PC-3 (cell line): Measurements from ENCODE around the gene TFB1M. TPM values are rescaled to one million over a fixed set of nuclear protein-coding genes. Genes with fewer than 3 reads are reported as not detected.
"Not testable (repeated sequence)": the region's sequence is repeated elsewhere in the genome, so short reads cannot be mapped to it uniquely, and the experiment has no call there.

Experiments
- ATAC-seq: fragments of 200-7000 bp; cut with Tn5 transposase; 2 replicates; pipeline ENCODE4 v1.9.1; 2020; ENCODE audit warnings: mild to moderate bottlenecking, moderate library complexity
- BruUV-seq: library from RNA; stranded (reverse); fragments of 400-500 nt; replicated peaks from 2 replicates; lab custom pipeline; 2021; lab: Mats Ljungman, UMichigan
- CTCF ChIA-PET: fragments of 300-600 bp; sonication (Branson Sonifier 250); formaldehyde crosslinking; loops from one replicate; lab custom pipeline; 2022; ENCODE audit warnings: antibody characterized with exemption; lab: Charles Lee
- POLR2A ChIA-PET: fragments of 300-600 bp; sonication (Branson Sonifier 250); formaldehyde crosslinking; loops from one replicate; lab custom pipeline; 2022; ENCODE audit warnings: antibody characterized with exemption; ENCODE audit not compliant: unreplicated experiment; lab: Charles Lee
- DNase-seq: peaks from one replicate; pipeline ENCODE4 v3.0.0-alpha.2; 2015
- H2AFZ ChIP-seq: fragments of 300-600 bp; sonication (generic); 2 replicates; pipeline ENCODE4 v1.6.0; 2016; ENCODE audit warnings: antibody characterized with exemption, low read length
- H3F3A ChIP-seq: fragments of 300-600 bp; sonication (generic); one replicate; pipeline ENCODE4 v1.6.0; 2017; ENCODE audit warnings: antibody characterized with exemption, low read length, control low read depth, mild to moderate bottlenecking; ENCODE audit not compliant: unreplicated experiment
- H3K27ac ChIP-seq: fragments of 300-600 bp; sonication (generic); 2 replicates; pipeline ENCODE4 v1.5.1; 2016; ENCODE audit warnings: mild to moderate bottlenecking, low read length
- H3K27me3 ChIP-seq: fragments of 300-600 bp; sonication (generic); 2 replicates; pipeline ENCODE4 v1.6.1; 2016; ENCODE audit warnings: low read length, mixed read lengths
- H3K36me3 ChIP-seq: fragments of 300-600 bp; sonication (generic); 2 replicates; pipeline ENCODE4 v1.6.1; 2016; ENCODE audit warnings: low read depth, mixed run types, low read length, mixed read lengths
- H3K4me1 ChIP-seq: fragments of 300-600 bp; sonication (generic); 2 replicates; pipeline ENCODE4 v1.5.1; 2016; ENCODE audit warnings: low read length; ENCODE audit not compliant: insufficient read depth
- H3K4me2 ChIP-seq: fragments of 300-600 bp; sonication (generic); 2 replicates; pipeline ENCODE4 v1.6.0; 2016; ENCODE audit warnings: low read length
- H3K4me3 ChIP-seq: fragments of 300-600 bp; sonication (generic); 2 replicates; pipeline ENCODE4 v1.5.1; 2016; ENCODE audit warnings: mild to moderate bottlenecking, low read length, mixed read lengths
- H3K79me2 ChIP-seq: fragments of 300-600 bp; sonication (generic); 2 replicates; pipeline ENCODE4 v1.6.1; 2017; ENCODE audit warnings: low read length, mixed read lengths
- H3K9ac ChIP-seq: fragments of 300-600 bp; sonication (generic); 2 replicates; pipeline ENCODE4 v1.6.0; 2016; ENCODE audit warnings: mild to moderate bottlenecking, low read length
- H3K9me2 ChIP-seq: fragments of 300-600 bp; sonication (generic); replicated peaks from 2 replicates; pipeline ENCODE4 v1.6.1; 2016; ENCODE audit warnings: mixed run types, low read length, mixed read lengths
- H3K9me3 ChIP-seq: fragments of 300-600 bp; sonication (generic); 2 replicates; pipeline ENCODE4 v1.6.1; 2016; ENCODE audit warnings: low read length, mixed read lengths
- H4K20me1 ChIP-seq: fragments of 300-600 bp; sonication (generic); 2 replicates; pipeline ENCODE4 v1.6.1; 2016; ENCODE audit warnings: low read length, mixed read lengths
- CTCF ChIP-seq: fragments of 300-600 bp; sonication (generic); conservative IDR thresholded peaks from 2 replicates; pipeline ENCODE4 v1.5.1; 2017; ENCODE audit warnings: antibody characterized with exemption, low read depth, mild to moderate bottlenecking, low read length
- EZH2 ChIP-seq: fragments of 300-600 bp; sonication (generic); IDR thresholded peaks from one replicate; pipeline ENCODE4 v1.6.1; 2017; ENCODE audit warnings: antibody characterized with exemption, mild to moderate bottlenecking, low read length; ENCODE audit not compliant: unreplicated experiment
- EZH2phosphoT487 ChIP-seq: fragments of 300-600 bp; sonication (generic); IDR thresholded peaks from 2 replicates; pipeline ENCODE4 v1.6.1; 2018; ENCODE audit warnings: mild to moderate bottlenecking, antibody characterized with exemption, low read length, borderline replicate concordance
- intact Hi-C: fragments of 100-400 bp; cut with micrococcal nuclease; formaldehyde crosslinking; loops from 2 replicates; pipeline ENCODE4 v1.9.0; 2023
- total RNA-seq: library from RNA; depleted of rRNA; stranded (reverse); fragments of >200 nt; gene quantifications from 2 replicates; pipeline ENCODE4 v1.2.3, GENCODE V29; 2014

Gene TFB1M
- total RNA-seq, 1 experiment from 2014 or later, result 23.1 TPM

DNA sequence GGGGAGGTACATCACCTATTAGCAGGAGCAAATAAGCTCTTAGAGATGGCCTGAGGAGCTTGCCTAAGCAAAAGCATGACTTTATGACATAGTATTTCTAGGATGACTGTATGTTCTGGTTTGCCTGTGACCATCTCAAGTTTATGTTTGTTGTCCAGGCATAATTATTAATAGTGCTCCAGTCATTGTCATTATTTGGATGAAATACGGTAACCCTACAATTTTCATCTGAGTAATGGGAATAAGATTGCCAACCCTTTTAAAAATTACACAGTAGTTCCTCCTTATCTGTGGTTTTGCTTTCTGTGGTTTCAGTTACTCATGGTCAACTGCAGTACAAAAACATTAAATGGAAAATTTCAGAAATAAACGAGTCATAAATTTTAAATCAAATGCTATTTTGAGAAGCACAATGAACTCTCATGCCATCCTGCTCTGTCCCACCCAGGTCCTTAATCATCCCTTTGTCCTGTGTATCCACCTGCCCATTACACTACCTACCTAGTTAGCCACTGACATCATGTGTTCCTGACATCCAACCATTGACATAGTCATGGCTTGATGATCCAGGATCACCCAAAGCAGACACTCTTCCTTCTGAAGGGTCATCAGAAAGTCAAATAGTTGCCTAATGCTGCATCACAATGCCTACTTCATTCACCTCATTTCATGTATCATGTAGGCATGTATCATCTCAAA lies 27.0 kb upstream of the TFB1M start:
- TF ChIP-seq CTCF, result no peak
- H3K9me3 ChIP-seq, result no peaks in the 10 kb centered on the region
- peak; percentile 74 for DNase-seq

DNA sequence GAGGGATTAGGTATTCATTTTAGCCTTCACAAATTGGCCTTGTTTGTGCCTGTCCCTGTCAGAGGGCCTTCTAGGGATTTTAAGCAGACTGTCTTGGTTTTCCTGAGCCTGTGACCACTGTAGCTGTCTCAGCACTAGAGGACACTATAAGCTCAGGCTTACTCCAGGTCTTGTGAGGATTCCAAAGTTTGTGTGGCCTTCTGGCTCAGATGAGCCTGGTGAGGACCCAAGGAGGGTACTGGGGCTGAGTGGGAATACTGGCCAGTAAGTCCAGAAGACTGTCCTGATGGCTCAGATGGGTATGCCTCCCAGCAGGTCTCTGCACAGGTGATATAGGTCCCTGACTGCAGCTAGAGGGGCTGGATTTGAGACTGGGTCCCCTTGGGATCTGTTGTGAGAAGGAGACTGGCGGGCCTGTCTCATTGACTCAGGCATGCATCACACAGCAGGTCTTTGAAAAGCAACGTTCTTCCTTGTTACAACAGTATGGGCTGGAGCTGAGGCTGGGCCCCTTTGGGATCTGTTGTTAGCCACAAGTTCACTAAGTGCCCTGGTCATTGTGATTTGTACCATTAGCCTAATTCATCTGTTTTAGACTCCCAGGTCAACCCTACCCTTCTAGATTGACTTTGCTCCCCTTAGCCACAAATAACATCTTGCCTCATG lies 26.3 kb upstream of the TFB1M start:
- POLR2A ChIA-PET, result no interaction called here
- peak overlapping the region; percentile 95 for H3K27ac ChIP-seq
- peaks cover 14% of the 10 kb centered on the region for H3K4me1 ChIP-seq
- H4K20me1 ChIP-seq, result no peaks in the 10 kb centered on the region
- H3K9me3 ChIP-seq, result no peaks in the 10 kb centered on the region
- BruUV-seq, result no TSS peak
- H3K9ac ChIP-seq, result peak overlapping the region; percentile 59
- H3K79me2 ChIP-seq, result no peaks in the 10 kb centered on the region
- H3K4me3 ChIP-seq, result no peak overlapping the region
- ATAC-seq (peak; percentile 49), DNase-seq (peak; percentile 54)
- CTCF ChIA-PET, result no interaction called here
- H3K9me2 ChIP-seq, result no peaks in the 10 kb centered on the region
- TF ChIP-seq CTCF, result peak; percentile 46; the same call in 1 of the 2 replicates
- no peak for TF ChIP-seq EZH2phosphoT487
- TF ChIP-seq EZH2, result no peak
- no peaks in the 10 kb centered on the region for H3F3A ChIP-seq
- H3K4me2 ChIP-seq, result peak overlapping the region; percentile 7; the same call in 1 of the 2 replicates
- intact Hi-C loops, result loop anchor here (5.0 kb wide), 2 partner anchors 152 to 192 kb away; no protein-coding TSS in a partner anchor
- H3K27me3 ChIP-seq, result no peaks in the 10 kb centered on the region
- no peaks in the 10 kb centered on the region for H3K36me3 ChIP-seq
- H2AFZ ChIP-seq, result no peak overlapping the region

More for the DNA sequence above, 27.0 kb upstream of the TFB1M start:
- H3K9me2 ChIP-seq, result no peaks in the 10 kb centered on the region
- H3K27me3 ChIP-seq, result no peaks in the 10 kb centered on the region
- no peaks in the 10 kb centered on the region for H3F3A ChIP-seq
- H3K4me2 ChIP-seq, result no peak overlapping the region
- H3K27ac ChIP-seq, result peak overlapping the region; percentile 95
- H4K20me1 ChIP-seq, result no peaks in the 10 kb centered on the region
- ChIA-PET POLR2A (no interaction called here), CTCF (no interaction called here)
- intact Hi-C loops, result loop anchor here (5.0 kb wide), 2 partner anchors 151 to 191 kb away; no protein-coding TSS in a partner anchor
- H3K4me3 ChIP-seq, result no peak overlapping the region
- peak overlapping the region; percentile 59; the same call in 1 of the 2 replicates for H3K9ac ChIP-seq
- H2AFZ ChIP-seq, result no peak overlapping the region
- peaks cover 14% of the 10 kb centered on the region for H3K4me1 ChIP-seq
- no peaks in the 10 kb centered on the region for H3K79me2 ChIP-seq
- H3K36me3 ChIP-seq, result no peaks in the 10 kb centered on the region
- BruUV-seq, result no TSS peak
- peak; percentile 45 for ATAC-seq

GRCh38 chr6:155339929-155340328 lies 25.6 kb upstream of the TFB1M start:
- CTCF ChIA-PET, H3K79me2 ChIP-seq, DNase-seq, H2AFZ ChIP-seq, H3K4me2 ChIP-seq, ATAC-seq, H3K9me2 ChIP-seq, H3F3A ChIP-seq, H4K20me1 ChIP-seq, H3K9me3 ChIP-seq, H3K4me3 ChIP-seq, BruUV-seq, POLR2A ChIA-PET, H3K36me3 ChIP-seq, H3K27me3 ChIP-seq: not testable (repeated sequence)
- Histone ChIP-seq H3K9ac (peak overlapping the region; percentile 59; the same call in 1 of the 2 replicates), H3K4me1 (peaks cover 14% of the 10 kb centered on the region), H3K27ac (peak overlapping the region; percentile 95)
- intact Hi-C loops, result loop anchor here (5.0 kb wide), 2 partner anchors 152 to 192 kb away; no protein-coding TSS in a partner anchor

DNA sequence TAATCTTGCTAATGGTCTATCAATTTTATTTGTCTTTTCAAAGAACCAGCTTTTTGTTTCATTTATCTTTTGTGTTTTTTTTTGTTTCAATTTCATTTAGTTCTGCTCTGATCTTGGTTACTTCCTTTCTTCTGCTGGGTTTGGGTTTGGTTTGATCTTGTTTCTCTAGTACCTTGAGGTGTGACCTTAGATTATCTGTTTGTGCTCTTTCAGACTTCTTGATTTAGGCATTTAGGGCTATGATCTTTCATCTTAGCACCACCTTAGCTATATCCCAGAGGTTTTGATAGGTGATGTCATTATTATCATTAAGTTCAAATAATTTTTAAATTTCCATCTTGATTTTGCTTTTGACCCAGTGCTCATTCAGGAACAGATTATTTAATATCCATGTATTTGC lies 24.0 kb upstream of the TFB1M start:
- H3K27me3 ChIP-seq, H3K9ac ChIP-seq, POLR2A ChIA-PET, H2AFZ ChIP-seq, ATAC-seq, BruUV-seq, H3K4me3 ChIP-seq, H3K36me3 ChIP-seq, H3K9me3 ChIP-seq, DNase-seq, H3K9me2 ChIP-seq, CTCF ChIA-PET, intact Hi-C loops, H3K4me2 ChIP-seq, H3K27ac ChIP-seq, H3K79me2 ChIP-seq, H3F3A ChIP-seq, H4K20me1 ChIP-seq: not testable (repeated sequence)
- H3K4me1 ChIP-seq, result peaks cover 14% of the 10 kb centered on the region
